Trophoblast cell (in vitro differentiated cells and primary cell): ENCODE results near the gene CRYBB2.
"Not testable (repeated sequence)": the region's sequence is repeated elsewhere in the genome, so short reads cannot be mapped to it uniquely, and the experiment has no call there.

Source experiments
- DNase-seq, 2 donors: peaks; one replicate each; pipeline ENCODE4 v3.0.0-alpha.2; 2016
- H2AFZ ChIP-seq: 2 replicates; pipeline ENCODE4 v1.6.1; 2013; ENCODE audit warnings: low read length, moderate library complexity, mild to moderate bottlenecking; ENCODE audit not compliant: insufficient read depth, poor library complexity
- H2AK5ac ChIP-seq: 2 replicates; pipeline ENCODE4 v1.6.1; 2013; ENCODE audit warnings: mild to moderate bottlenecking, low read length
- H2BK120ac ChIP-seq: 2 replicates; pipeline ENCODE4 v1.6.1; 2013; ENCODE audit warnings: low read length, mild to moderate bottlenecking, moderate library complexity; ENCODE audit not compliant: insufficient read depth, poor library complexity
- H2BK12ac ChIP-seq: 2 replicates; pipeline ENCODE4 v1.6.1; 2013; ENCODE audit warnings: mild to moderate bottlenecking, low read length, moderate library complexity
- H2BK5ac ChIP-seq: 2 replicates; pipeline ENCODE4 v1.6.1; 2013; ENCODE audit warnings: low read length, low read depth, moderate library complexity, mild to moderate bottlenecking; ENCODE audit not compliant: poor library complexity
- H3K14ac ChIP-seq: 2 replicates; pipeline ENCODE4 v1.6.1; 2013; ENCODE audit warnings: mild to moderate bottlenecking, low read length
- H3K18ac ChIP-seq: 2 replicates; pipeline ENCODE4 v1.6.1; 2013; ENCODE audit warnings: mild to moderate bottlenecking, low read length
- H3K23ac ChIP-seq: 2 replicates; pipeline ENCODE4 v1.6.1; 2013; ENCODE audit warnings: low read length
- H3K27ac ChIP-seq: 2 replicates; pipeline ENCODE4 v1.5.1; 2013; ENCODE audit warnings: low read depth, mild to moderate bottlenecking, inconsistent platforms, low read length, moderate library complexity
- H3K27me3 ChIP-seq: 2 replicates; pipeline ENCODE4 v1.6.1; 2013; ENCODE audit warnings: inconsistent platforms, mild to moderate bottlenecking, low read length, moderate library complexity; ENCODE audit not compliant: insufficient read depth
- H3K36me3 ChIP-seq, 2 experiments: 1 replicate in 1 of 2; 2 replicates in 1 of 2; pipeline ENCODE4 v1.6.1; 2013; ENCODE audit warnings: low read length in 2 of 2, mild to moderate bottlenecking in 2 of 2, moderate library complexity in 1 of 2; ENCODE audit not compliant: insufficient read depth in 2 of 2, control insufficient read depth in 1 of 2
- H3K4ac ChIP-seq: 2 replicates; pipeline ENCODE4 v1.6.1; 2013; ENCODE audit warnings: low read depth, mild to moderate bottlenecking, low read length, moderate library complexity
- H3K4me1 ChIP-seq, 2 experiments: 1 replicate in 1 of 2; 2 replicates in 1 of 2; pipeline ENCODE4 v1.6.1; 2013; ENCODE audit warnings: low read length in 2 of 2, mild to moderate bottlenecking in 2 of 2, moderate library complexity in 1 of 2; ENCODE audit not compliant: insufficient read depth in 2 of 2, control insufficient read depth in 1 of 2
- H3K4me2 ChIP-seq: 2 replicates; pipeline ENCODE4 v1.6.1; 2013; ENCODE audit warnings: inconsistent platforms, mild to moderate bottlenecking, low read length, moderate library complexity
- H3K4me3 ChIP-seq: 2 replicates; pipeline ENCODE4 v1.5.1; 2013; ENCODE audit warnings: mild to moderate bottlenecking, low read depth, low read length, inconsistent platforms
- H3K79me1 ChIP-seq: one replicate; pipeline ENCODE4 v1.6.1; 2013; ENCODE audit warnings: low read length
- H3K79me2 ChIP-seq: 2 replicates; pipeline ENCODE4 v1.6.1; 2013; ENCODE audit warnings: low read length, mild to moderate bottlenecking; ENCODE audit not compliant: control insufficient read depth, insufficient read depth, poor library complexity
- H3K9ac ChIP-seq: 2 replicates; pipeline ENCODE4 v1.6.1; 2013; ENCODE audit warnings: mild to moderate bottlenecking, low read length
- H3K9me3 ChIP-seq: 2 replicates; pipeline ENCODE4 v1.6.1; 2013; ENCODE audit warnings: low read depth, mild to moderate bottlenecking, control low read depth, inconsistent platforms, low read length; ENCODE audit not compliant: insufficient read depth
- H4K12ac ChIP-seq: 2 replicates; pipeline ENCODE4 v1.6.1; 2013; ENCODE audit warnings: low read depth, mild to moderate bottlenecking, low read length, moderate library complexity
- H4K8ac ChIP-seq: 2 replicates; pipeline ENCODE4 v1.6.1; 2013; ENCODE audit warnings: low read depth, mild to moderate bottlenecking, low read length, moderate library complexity
- H4K91ac ChIP-seq: one replicate; pipeline ENCODE4 v1.6.1; 2013; ENCODE audit warnings: low read depth, mild to moderate bottlenecking, low read length, moderate library complexity
- WGBS: extraction: QIAGEN DNeasy Blood & Tissue Kit; methylation state at CpG from one replicate; pipeline ENCODE4 v1.1.7; 2013; ENCODE audit warnings: missing lambda C conversion rate; ENCODE audit not compliant: insufficient read length, insufficient coverage; ENCODE audit errors: extremely low coverage; 5-methylcytosine and 5-hydroxymethylcytosine counted together

The CRYBB2 gene

DNA sequence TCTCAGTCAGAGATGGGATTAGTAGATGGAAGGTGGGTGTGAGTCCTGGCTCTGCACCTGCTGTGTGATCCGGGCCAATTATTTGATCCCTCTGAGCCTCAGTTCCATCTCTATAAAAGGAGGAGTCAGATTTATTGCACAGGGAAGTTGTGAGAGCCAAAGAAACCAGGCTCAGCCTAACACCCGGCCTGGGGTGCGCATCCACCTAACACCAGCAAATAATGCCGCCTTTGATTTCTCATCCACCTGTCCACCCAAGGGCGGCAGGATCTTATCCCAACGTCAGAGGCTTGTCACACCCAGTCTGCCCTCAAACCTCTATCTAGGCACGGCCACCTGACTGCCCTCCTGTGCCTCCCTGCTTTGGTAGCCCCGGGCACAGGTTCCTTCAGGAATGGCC, 2.4 kb downstream of the CRYBB2 start:
- Histone ChIP-seq H3K27ac (no peak overlapping the region), H3K27me3 (no peaks in the 10 kb centered on the region), H3K4me3 (no peak overlapping the region), H2BK12ac (no peak overlapping the region), H3K4me1 (no peaks in the 10 kb centered on the region), H3K79me1 (no peaks in the 10 kb centered on the region), H4K91ac (no peak overlapping the region), H2AFZ (no peak overlapping the region), H2BK120ac (no peak overlapping the region), H4K12ac (no peak overlapping the region), H4K8ac (no peak overlapping the region), H3K9me3 (no peaks in the 10 kb centered on the region), H2AK5ac (no peak overlapping the region), H3K9ac (no peak overlapping the region), H3K36me3 (no peaks in the 10 kb centered on the region), H3K4ac (no peak overlapping the region), H2BK5ac (no peak overlapping the region), H3K4me2 (no peak overlapping the region), H3K79me2 (no peaks in the 10 kb centered on the region), H3K18ac (no peak overlapping the region), H3K14ac (no peak overlapping the region), H3K23ac (no peak overlapping the region)
- no CpG with 5 or more reads among the region's 8 CpGs for WGBS
- DNase-seq = no peak

DNA sequence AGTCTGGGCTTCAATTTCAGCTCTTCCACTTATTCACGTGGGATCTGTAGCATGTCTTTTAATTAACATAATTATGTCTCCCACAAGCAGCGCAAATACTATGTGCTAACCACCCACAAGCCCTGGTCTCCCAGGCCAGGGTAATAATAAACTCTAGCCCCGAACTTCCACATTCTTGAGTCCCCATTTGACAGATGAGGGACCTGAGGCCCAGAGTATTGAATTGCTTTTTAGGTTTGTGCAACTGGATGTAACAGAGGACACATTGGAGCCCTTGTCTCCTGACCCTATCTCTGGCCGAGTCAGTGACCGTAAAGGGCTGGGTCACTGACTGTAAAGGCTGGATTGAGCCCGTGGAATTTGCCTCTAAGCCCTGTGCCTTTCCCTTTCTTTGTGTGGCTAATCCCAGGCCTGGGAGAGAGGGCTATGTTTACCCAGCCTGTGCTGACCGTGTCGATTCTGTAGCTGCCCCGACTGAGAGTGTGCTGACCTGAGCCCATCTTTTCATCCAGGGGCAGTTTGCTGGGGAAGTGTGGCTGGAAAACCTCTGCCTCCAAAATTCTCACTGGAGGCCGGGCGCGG, 3.9 kb downstream of the CRYBB2 start:
- no peak overlapping the region for H3K14ac ChIP-seq
- no peak overlapping the region for H4K91ac ChIP-seq
- no CpG with 5 or more reads among the region's 12 CpGs for WGBS
- no peak for DNase-seq
- H3K4me2 ChIP-seq = no peak overlapping the region
- H4K8ac ChIP-seq = no peak overlapping the region
- no peak overlapping the region for H3K18ac ChIP-seq
- no peak overlapping the region for H4K12ac ChIP-seq
- no peak overlapping the region for H2BK12ac ChIP-seq
- H3K27me3 ChIP-seq = no peaks in the 10 kb centered on the region
- H3K36me3 ChIP-seq = no peaks in the 10 kb centered on the region
- H3K4me3 ChIP-seq = no peak overlapping the region
- H3K27ac ChIP-seq = no peak overlapping the region
- no peaks in the 10 kb centered on the region for H3K9me3 ChIP-seq
- H3K4me1 ChIP-seq = no peaks in the 10 kb centered on the region
- H3K23ac ChIP-seq = no peak overlapping the region
- H3K9ac ChIP-seq = no peak overlapping the region
- no peak overlapping the region for H2BK5ac ChIP-seq
- H2AFZ ChIP-seq = no peak overlapping the region
- H3K4ac ChIP-seq = no peak overlapping the region
- no peaks in the 10 kb centered on the region for H3K79me2 ChIP-seq
- no peak overlapping the region for H2AK5ac ChIP-seq
- no peaks in the 10 kb centered on the region for H3K79me1 ChIP-seq
- H2BK120ac ChIP-seq = no peak overlapping the region

DNA sequence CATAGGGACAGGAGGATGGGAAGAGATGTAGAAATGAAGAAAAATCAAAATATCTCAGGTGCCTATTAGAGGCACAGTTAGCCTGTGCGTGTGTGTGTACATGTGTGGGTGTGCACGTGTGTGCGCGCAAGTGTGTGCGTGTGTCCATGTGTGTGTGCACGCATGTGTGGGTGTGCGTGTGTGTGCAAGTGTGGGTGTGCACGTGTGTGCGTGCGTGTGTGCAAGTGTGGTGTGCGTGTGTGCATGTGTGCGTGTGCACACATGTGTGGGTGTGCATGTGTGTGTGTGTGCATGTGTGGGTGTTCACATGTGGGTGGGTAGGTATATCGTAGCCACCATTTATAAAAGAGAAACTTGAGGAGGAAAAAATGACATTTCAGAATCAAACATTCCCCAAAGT, 9.4 kb downstream of the CRYBB2 start:
- no peak overlapping the region for H4K8ac ChIP-seq
- no CpG with 5 or more reads among the region's 13 CpGs for WGBS
- no peak overlapping the region for H2AFZ ChIP-seq
- no peaks in the 10 kb centered on the region for H3K4me1 ChIP-seq
- H2AK5ac ChIP-seq = no peak overlapping the region
- no peaks in the 10 kb centered on the region for H3K79me2 ChIP-seq
- no peak for DNase-seq
- no peak overlapping the region for H3K14ac ChIP-seq
- H2BK120ac ChIP-seq = no peak overlapping the region
- H3K79me1 ChIP-seq = no peaks in the 10 kb centered on the region
- no peak overlapping the region for H3K9ac ChIP-seq
- H3K23ac ChIP-seq = no peak overlapping the region
- H3K27ac ChIP-seq = no peak overlapping the region
- H3K36me3 ChIP-seq = no peaks in the 10 kb centered on the region
- H2BK12ac ChIP-seq = no peak overlapping the region
- no peak overlapping the region for H3K18ac ChIP-seq
- peak overlapping the region; percentile 63 for H3K4me3 ChIP-seq
- no peak overlapping the region for H3K4me2 ChIP-seq
- H3K27me3 ChIP-seq = no peaks in the 10 kb centered on the region
- H3K4ac ChIP-seq = no peak overlapping the region
- H4K12ac ChIP-seq = no peak overlapping the region
- no peak overlapping the region for H4K91ac ChIP-seq
- H3K9me3 ChIP-seq = peaks cover 2% of the 10 kb centered on the region
- no peak overlapping the region for H2BK5ac ChIP-seq

DNA sequence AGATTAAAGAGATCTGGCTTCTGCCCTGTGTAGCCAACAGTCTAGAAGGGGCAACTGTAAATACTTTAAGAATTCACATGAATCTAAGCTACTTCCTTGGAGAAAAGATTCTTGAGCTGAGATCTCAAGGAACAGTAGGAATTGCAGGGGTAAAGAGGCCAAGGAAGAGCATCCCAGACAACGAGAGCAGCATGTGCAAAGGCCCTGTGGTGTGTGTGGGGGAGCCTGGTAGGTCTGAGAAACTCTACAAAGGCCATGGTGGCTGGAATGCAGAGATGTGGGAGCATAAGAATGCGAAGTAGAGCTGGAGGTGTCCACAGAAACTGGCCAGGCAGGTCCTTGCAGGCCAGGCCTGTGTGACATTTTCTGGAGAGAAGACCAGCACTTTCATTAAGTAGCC, 11.3 kb downstream of the CRYBB2 start:
- not testable (repeated sequence) for H3K79me1 ChIP-seq, H4K91ac ChIP-seq, H3K18ac ChIP-seq, H2BK5ac ChIP-seq, H3K27me3 ChIP-seq, H3K14ac ChIP-seq, H3K9ac ChIP-seq, H4K12ac ChIP-seq, H3K4me1 ChIP-seq, H3K79me2 ChIP-seq, H3K4me3 ChIP-seq, H3K23ac ChIP-seq, H3K4ac ChIP-seq, H3K9me3 ChIP-seq, H2BK12ac ChIP-seq, H3K4me2 ChIP-seq, H2BK120ac ChIP-seq, H3K36me3 ChIP-seq, H3K27ac ChIP-seq, H4K8ac ChIP-seq, H2AFZ ChIP-seq, H2AK5ac ChIP-seq
- WGBS = no CpG with 5 or more reads among the region's 2 CpGs
- DNase-seq = peak in 1 of 2 donors; percentile 61
